ENCODE measurements around the gene SAMD14.

SAMD14 gene

GRCh38 chr17:50169121-50169764, 39.3 kb upstream of the SAMD14 start:
- no peaks in the 10 kb centered on the region for H3K9me3 Mint-ChIP-seq
- H3K27me3 Mint-ChIP-seq = no peaks in the 10 kb centered on the region
- H3K36me3 Mint-ChIP-seq = peaks cover 0 to 1% of the 10 kb centered on the region in 2 donors
- peak; percentile 57 for DNase-seq
- H3K4me3 Mint-ChIP-seq = peak overlapping the region; percentile 65 to 79
- peaks cover 32 to 38% of the 10 kb centered on the region in 2 donors for H3K4me1 Mint-ChIP-seq
- ATAC-seq (replicated peaks) = peak; percentile 75 to 77
- peak overlapping the region; percentile 2 for H3K27ac Mint-ChIP-seq

- H3K27ac Mint-ChIP-seq = peak overlapping the region; percentile 71
- no peak for ATAC-seq (replicated peaks)
Measured at GRCh38 chr17:50168319-50168718, 38.4 kb upstream of the SAMD14 start.

GRCh38 chr17:50167371-50167770, 37.4 kb upstream of the SAMD14 start:
- no peaks in the 10 kb centered on the region for H3K9me3 Mint-ChIP-seq
- no peak overlapping the region for H3K4me3 Mint-ChIP-seq
- ATAC-seq (replicated peaks) (no peak), DNase-seq (no peak)
- no peaks in the 10 kb centered on the region for H3K27me3 Mint-ChIP-seq
- peaks cover 0 to 1% of the 10 kb centered on the region in 2 donors for H3K36me3 Mint-ChIP-seq
- no peak overlapping the region for H3K27ac Mint-ChIP-seq
- peaks cover 49 to 56% of the 10 kb centered on the region in 2 donors for H3K4me1 Mint-ChIP-seq

More at GRCh38 chr17:50168319-50168718, 38.4 kb upstream of the SAMD14 start:
- H3K36me3 Mint-ChIP-seq = peaks cover 0 to 1% of the 10 kb centered on the region in 2 donors
- no peak overlapping the region for H3K4me3 Mint-ChIP-seq
- H3K4me1 Mint-ChIP-seq = peaks cover 41 to 47% of the 10 kb centered on the region in 2 donors
- no peaks in the 10 kb centered on the region for H3K9me3 Mint-ChIP-seq
- no peaks in the 10 kb centered on the region for H3K27me3 Mint-ChIP-seq
- no peak for DNase-seq

GRCh38 chr17:50166518-50167181, 36.7 kb upstream of the SAMD14 start:
- ATAC-seq (replicated peaks) = no peak
- Mint-ChIP-seq H3K4me1 (peaks cover 55 to 64% of the 10 kb centered on the region in 2 donors), H3K27ac (peak overlapping the region; percentile 10), H3K27me3 (no peaks in the 10 kb centered on the region), H3K36me3 (peaks cover 1 to 2% of the 10 kb centered on the region in 2 donors), H3K9me3 (no peaks in the 10 kb centered on the region), H3K4me3 (no peak overlapping the region)
- no peak for DNase-seq

- H3K4me1 Mint-ChIP-seq = peaks cover 54 to 62% of the 10 kb centered on the region in 2 donors
- H3K4me3 Mint-ChIP-seq = peak within 1 kb of the TSS in 1 of 2 donors; percentile 2
- no peaks in the 10 kb centered on the region for H3K27me3 Mint-ChIP-seq
- no peaks in the 10 kb centered on the region for H3K9me3 Mint-ChIP-seq
- no peak for ATAC-seq (replicated peaks)
- H3K27ac Mint-ChIP-seq = peak within 1 kb of the TSS; percentile 69
- peaks cover 1 to 3% of the 10 kb centered on the region in 2 donors for H3K36me3 Mint-ChIP-seq
- no peak for DNase-seq
Measured at GRCh38 chr17:50165867-50166517, 36.0 kb upstream of the SAMD14 start, which contains the start of gene SGCA. Gene SGCA, plus strand, starts transcription at chr17:50166005. Its CDS starts 36 bp downstream, at chr17:50166041.

GRCh38 chr17:50165466-50165865, 35.5 kb upstream of the SAMD14 start:
- DNase-seq (no peak), ATAC-seq (replicated peaks) (no peak)
- H3K4me3 Mint-ChIP-seq = peak overlapping the region in 1 of 2 donors; percentile 2
- H3K27ac Mint-ChIP-seq = peak overlapping the region; percentile 68
- peaks cover 1 to 3% of the 10 kb centered on the region in 2 donors for H3K36me3 Mint-ChIP-seq
- peaks cover 58 to 65% of the 10 kb centered on the region in 2 donors for H3K4me1 Mint-ChIP-seq
- no peaks in the 10 kb centered on the region for H3K9me3 Mint-ChIP-seq
- H3K27me3 Mint-ChIP-seq = no peaks in the 10 kb centered on the region

DNA sequence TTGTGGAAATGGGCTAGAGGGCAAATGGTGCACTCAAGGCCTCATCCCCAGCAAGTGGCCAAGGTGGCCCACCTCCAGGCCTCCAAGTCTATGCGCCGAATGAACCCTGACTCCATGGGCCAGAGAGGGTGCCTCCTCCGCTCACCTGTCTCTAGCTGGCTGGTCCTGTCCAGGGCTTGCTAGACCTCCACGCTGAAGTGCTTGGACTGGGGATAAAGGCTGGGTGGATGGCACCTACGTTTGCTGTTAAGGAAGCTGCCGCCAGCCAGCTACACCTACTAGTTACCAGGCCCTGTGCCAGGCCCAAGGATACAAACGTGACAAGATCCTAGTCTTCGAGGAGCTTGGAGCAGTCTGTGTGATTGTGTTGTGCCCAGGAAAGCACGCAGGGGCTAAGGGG, 35.1 kb upstream of the SAMD14 start:
- Mint-ChIP-seq H3K4me1 (peaks cover 58 to 65% of the 10 kb centered on the region in 2 donors), H3K27ac (peak overlapping the region; percentile 68), H3K4me3 (peak overlapping the region in 1 of 2 donors; percentile 2), H3K27me3 (no peaks in the 10 kb centered on the region), H3K9me3 (no peaks in the 10 kb centered on the region), H3K36me3 (peaks cover 1 to 3% of the 10 kb centered on the region in 2 donors)
- DNase-seq (no peak), ATAC-seq (replicated peaks) (no peak)

GRCh38 chr17:50164697-50164988, 34.7 kb upstream of the SAMD14 start:
- ATAC-seq (replicated peaks) = no peak
- Mint-ChIP-seq H3K36me3 (peaks cover 1 to 3% of the 10 kb centered on the region in 2 donors), H3K27ac (peak overlapping the region; percentile 7), H3K4me1 (peaks cover 59 to 65% of the 10 kb centered on the region in 2 donors), H3K27me3 (no peaks in the 10 kb centered on the region), H3K9me3 (no peaks in the 10 kb centered on the region), H3K4me3 (no peak overlapping the region)
- DNase-seq = no peak

DNA sequence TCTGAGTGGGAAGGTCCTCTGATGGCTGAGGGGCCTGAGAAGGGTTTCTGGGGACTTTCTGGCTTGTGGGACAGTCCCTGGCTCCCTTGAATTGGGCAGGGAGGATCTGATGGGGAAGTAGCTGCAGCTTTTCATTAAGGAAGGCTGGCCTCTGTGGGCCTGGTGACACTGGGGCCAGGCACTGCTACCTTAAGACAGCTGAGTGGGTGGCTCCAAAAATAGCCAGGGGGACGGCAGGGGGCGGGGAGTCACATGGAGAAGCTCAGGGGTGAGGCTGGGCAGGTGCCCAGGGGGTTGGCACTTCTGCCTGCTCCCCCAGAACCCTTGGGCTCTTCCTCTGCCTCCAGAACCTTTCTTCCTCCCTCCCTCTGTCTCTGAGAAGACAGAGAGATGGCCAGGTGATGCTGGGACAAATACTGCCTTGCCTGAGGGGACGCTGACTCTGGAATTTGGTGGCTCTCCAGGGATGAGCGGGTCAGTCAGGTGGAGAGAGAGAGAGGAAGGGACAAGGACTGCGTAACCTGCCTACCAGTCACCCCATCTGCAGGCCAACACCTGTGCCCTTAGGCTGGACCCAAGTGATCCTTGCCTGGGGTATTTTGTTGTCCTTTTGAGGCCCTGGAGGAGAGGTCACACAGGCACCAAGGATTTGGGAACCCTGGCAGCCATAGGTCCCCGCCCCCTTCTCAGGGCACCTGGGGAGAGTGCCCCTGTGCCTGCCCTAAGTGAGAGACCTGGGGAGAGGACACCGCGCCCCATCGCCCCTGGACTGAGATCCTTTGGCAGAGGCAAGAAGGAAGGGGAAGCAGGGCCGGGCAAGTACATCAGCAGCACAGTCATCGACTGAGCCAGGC, 34.1 kb upstream of the SAMD14 start:
- H3K36me3 Mint-ChIP-seq = peaks cover 1 to 3% of the 10 kb centered on the region in 2 donors
- ATAC-seq (replicated peaks) = peak; percentile 70 to 74

GRCh38 chr17:50162466-50163254, 32.7 kb upstream of the SAMD14 start:
- H3K27me3 Mint-ChIP-seq = no peaks in the 10 kb centered on the region
- no peaks in the 10 kb centered on the region for H3K9me3 Mint-ChIP-seq
- peaks cover 51 to 52% of the 10 kb centered on the region in 2 donors for H3K4me1 Mint-ChIP-seq
- no peak for ATAC-seq (replicated peaks)
- H3K36me3 Mint-ChIP-seq = peaks cover 1 to 3% of the 10 kb centered on the region in 2 donors
- DNase-seq = no peak
- H3K27ac Mint-ChIP-seq = peak overlapping the region; percentile 43
- peak overlapping the region in 1 of 2 donors; percentile 26 for H3K4me3 Mint-ChIP-seq

More for the DNA sequence above, 34.1 kb upstream of the SAMD14 start:
- peak overlapping the region; percentile 80 for H3K27ac Mint-ChIP-seq
- H3K4me3 Mint-ChIP-seq = peak overlapping the region; percentile 63 to 77
- no peaks in the 10 kb centered on the region for H3K27me3 Mint-ChIP-seq
- DNase-seq = peak; percentile 72
- no peaks in the 10 kb centered on the region for H3K9me3 Mint-ChIP-seq
- peaks cover 55 to 59% of the 10 kb centered on the region in 2 donors for H3K4me1 Mint-ChIP-seq

- H3K4me3 Mint-ChIP-seq = peak overlapping the region; percentile 82 to 89
- no peaks in the 10 kb centered on the region for H3K9me3 Mint-ChIP-seq
- H3K27me3 Mint-ChIP-seq = no peaks in the 10 kb centered on the region
- ATAC-seq (replicated peaks) (no peak), DNase-seq (no peak)
- peak overlapping the region; percentile 96 for H3K27ac Mint-ChIP-seq
- peaks cover 50 to 52% of the 10 kb centered on the region in 2 donors for H3K4me1 Mint-ChIP-seq
- H3K36me3 Mint-ChIP-seq = peaks cover 0 to 3% of the 10 kb centered on the region in 2 donors
Measured at GRCh38 chr17:50161911-50162288, 31.9 kb upstream of the SAMD14 start.

DNA sequence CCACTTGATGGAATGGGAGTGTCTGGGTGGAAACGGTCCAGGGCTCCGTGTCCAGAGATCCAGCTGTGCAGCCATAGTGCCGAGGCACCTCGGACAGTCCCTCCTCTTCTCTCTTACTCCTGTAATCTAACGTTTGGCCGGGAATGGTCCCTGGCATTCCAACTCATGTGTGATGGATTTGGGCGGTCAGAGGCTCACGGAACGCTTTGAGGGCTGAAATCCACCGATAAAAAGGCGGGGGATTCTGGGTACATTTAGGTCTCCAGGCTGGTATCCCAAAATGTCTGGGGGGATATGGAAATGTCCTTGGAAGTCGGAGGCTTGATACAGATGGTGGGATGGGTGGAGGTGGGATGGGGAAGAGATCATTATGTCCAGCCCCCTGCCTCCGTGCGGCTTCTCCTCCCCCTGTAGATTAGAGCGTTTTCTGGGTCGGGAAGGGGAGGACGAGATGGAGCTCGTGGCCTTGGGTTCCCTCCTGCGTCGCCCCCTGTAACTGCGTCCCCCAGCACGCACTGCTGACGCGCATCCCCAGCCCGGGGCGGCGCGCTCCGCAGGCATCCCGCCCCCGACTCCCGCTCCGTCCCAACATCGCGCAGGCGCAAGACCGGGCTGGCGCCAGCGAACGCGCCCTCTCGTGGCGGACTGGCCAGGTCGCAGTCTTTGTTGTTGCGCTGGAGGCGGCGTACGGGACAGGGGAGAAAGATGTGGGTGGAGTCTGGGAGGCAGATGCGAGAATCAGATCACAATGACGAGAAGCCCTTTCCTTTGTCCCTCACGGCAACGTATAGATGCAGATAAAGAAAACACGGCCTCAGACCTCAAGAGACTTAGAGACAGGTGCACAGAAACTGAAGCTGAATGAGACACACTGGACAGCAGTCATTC, 31.3 kb upstream of the SAMD14 start:
- Mint-ChIP-seq H3K9me3 (no peaks in the 10 kb centered on the region), H3K4me3 (peak overlapping the region; percentile 82 to 89), H3K36me3 (peaks cover 0 to 3% of the 10 kb centered on the region in 2 donors), H3K27ac (peak overlapping the region; percentile 96), H3K4me1 (peaks cover 46 to 52% of the 10 kb centered on the region in 2 donors), H3K27me3 (no peaks in the 10 kb centered on the region)
- ATAC-seq (replicated peaks) (peak; percentile 85 to 90), DNase-seq (peak; percentile 95)

Measured in stimulated activated naive B cell treated with anti-CD40 and anti-IgM and Interleukin-4, amounts not matched to agents 10 μg/mL and 1 μg/mL and 100 μg/mL, for 72 hours (primary cell).